ENCODE results near the gene NECAB2.

- no peak for TF ChIP-seq EP300 (IDR thresholded peaks at IDR 0.05)
- no peak for TF ChIP-seq CTCF (IDR thresholded peaks at IDR 0.05)
Measured at GRCh38 chr16:83940119-83940518, 27.9 kb upstream of the NECAB2 start.
